H9 (cell line): ENCODE results near the gene DTX3L. TPM values are rescaled to one million over a fixed set of nuclear protein-coding genes. Genes with fewer than 3 reads are reported as not detected.

Source experiments
- DNase-seq: peaks from one replicate; pipeline ENCODE4 v3.0.0-alpha.2; 2017
- H2AFZ ChIP-seq: one replicate; pipeline ENCODE4 v1.6.1; 2013; ENCODE audit warnings: mild to moderate bottlenecking, low read length, control low read depth, moderate library complexity
- H2AK5ac ChIP-seq: 2 replicates; pipeline ENCODE4 v1.6.1; 2013; ENCODE audit warnings: low read length, control low read depth, mixed read lengths; ENCODE audit not compliant: insufficient read length
- H2BK120ac ChIP-seq: one replicate; pipeline ENCODE4 v1.6.1; 2013; ENCODE audit warnings: low read depth, mild to moderate bottlenecking, low read length, control low read depth, inconsistent platforms; ENCODE audit not compliant: poor library complexity, severe bottlenecking
- H2BK12ac ChIP-seq: 2 replicates; pipeline ENCODE4 v1.6.1; 2013; ENCODE audit warnings: low read length, control low read depth, mixed read lengths, low read depth; ENCODE audit not compliant: insufficient read length
- H2BK15ac ChIP-seq: 2 replicates; pipeline ENCODE4 v1.6.1; 2013; ENCODE audit warnings: low read depth, low read length, control low read depth
- H2BK20ac ChIP-seq: one replicate; pipeline ENCODE4 v1.6.1; 2013; ENCODE audit warnings: low read depth, mild to moderate bottlenecking, low read length, control low read depth, inconsistent platforms; ENCODE audit not compliant: poor library complexity, severe bottlenecking
- H2BK5ac ChIP-seq: 2 replicates; pipeline ENCODE4 v1.6.1; 2013; ENCODE audit warnings: low read length, control low read depth, mixed read lengths; ENCODE audit not compliant: insufficient read length
- H3K14ac ChIP-seq: 2 replicates; pipeline ENCODE4 v1.6.1; 2013; ENCODE audit warnings: low read length, control low read depth; ENCODE audit not compliant: insufficient read depth
- H3K18ac ChIP-seq: 2 replicates; pipeline ENCODE4 v1.6.1; 2013; ENCODE audit warnings: low read depth, mild to moderate bottlenecking, mixed read lengths, low read length, control low read depth; ENCODE audit not compliant: insufficient read length
- H3K23ac ChIP-seq: 2 replicates; pipeline ENCODE4 v1.6.1; 2013; ENCODE audit warnings: low read length, control low read depth, mixed read lengths, low read depth; ENCODE audit not compliant: insufficient read length
- H3K23me2 ChIP-seq: 2 replicates; pipeline ENCODE4 v1.6.1; 2013; ENCODE audit warnings: low read depth, mild to moderate bottlenecking, mixed read lengths, low read length, control low read depth; ENCODE audit not compliant: insufficient read length, poor library complexity, severe bottlenecking
- H3K27ac ChIP-seq: 2 replicates; pipeline ENCODE4 v1.5.1; 2013; ENCODE audit warnings: low read length, control low read depth, mixed read lengths, low read depth; ENCODE audit not compliant: insufficient read length
- H3K27me3 ChIP-seq: 2 replicates; pipeline ENCODE4 v1.6.1; 2013; ENCODE audit warnings: low read length, control low read depth, inconsistent platforms; ENCODE audit not compliant: insufficient read depth
- H3K4ac ChIP-seq: 2 replicates; pipeline ENCODE4 v1.6.1; 2013; ENCODE audit warnings: low read depth, mild to moderate bottlenecking, control low read depth, inconsistent platforms, low read length, moderate library complexity
- H3K4me1 ChIP-seq: 2 replicates; pipeline ENCODE4 v1.6.1; 2013; ENCODE audit warnings: low read length, control low read depth, inconsistent platforms; ENCODE audit not compliant: insufficient read depth
- H3K4me2 ChIP-seq: 2 replicates; pipeline ENCODE4 v1.6.1; 2013; ENCODE audit warnings: low read length, control low read depth, mixed read lengths; ENCODE audit not compliant: insufficient read length, insufficient read depth
- H3K56ac ChIP-seq: 2 replicates; pipeline ENCODE4 v1.6.1; 2013; ENCODE audit warnings: low read depth, mild to moderate bottlenecking, mixed read lengths, low read length, control low read depth; ENCODE audit not compliant: insufficient read length
- H3K79me1 ChIP-seq: 2 replicates; pipeline ENCODE4 v1.6.1; 2013; ENCODE audit warnings: low read depth, mild to moderate bottlenecking, moderate library complexity, low read length, control low read depth, inconsistent platforms; ENCODE audit not compliant: insufficient read depth, poor library complexity, severe bottlenecking
- H3K79me2 ChIP-seq: 2 replicates; pipeline ENCODE4 v1.6.1; 2013; ENCODE audit warnings: low read length, control low read depth, inconsistent platforms; ENCODE audit not compliant: insufficient read depth
- H3K9ac ChIP-seq: 2 replicates; pipeline ENCODE4 v1.6.1; 2013; ENCODE audit warnings: low read length, control low read depth, mixed read lengths; ENCODE audit not compliant: insufficient read length; ENCODE audit errors: extremely low read depth
- H3K9me3 ChIP-seq: one replicate; pipeline ENCODE4 v1.6.1; 2013; ENCODE audit warnings: low read depth, low read length, inconsistent platforms; ENCODE audit not compliant: control insufficient read depth
- H3T11ph ChIP-seq: one replicate; pipeline ENCODE4 v1.6.1; 2013; ENCODE audit warnings: mild to moderate bottlenecking, low read length, control low read depth, inconsistent platforms
- H4K20me1 ChIP-seq: one replicate; pipeline ENCODE4 v1.6.1; 2013; ENCODE audit not compliant: control insufficient read depth, insufficient read length, insufficient read depth
- H4K5ac ChIP-seq: 2 replicates; pipeline ENCODE4 v1.6.1; 2013; ENCODE audit warnings: low read depth, mild to moderate bottlenecking, mixed read lengths, low read length, control low read depth; ENCODE audit not compliant: insufficient read length
- H4K8ac ChIP-seq: replicated peaks from 2 replicates; pipeline ENCODE4 v1.6.1; 2013; ENCODE audit warnings: low read length, control low read depth, mixed read lengths, low read depth; ENCODE audit not compliant: insufficient read length
- H4K91ac ChIP-seq: 2 replicates; pipeline ENCODE4 v1.6.1; 2013; ENCODE audit warnings: low read depth, mild to moderate bottlenecking, moderate library complexity, mixed read lengths, low read length, control low read depth; ENCODE audit not compliant: insufficient read length
- H3K27ac Mint-ChIP-seq, 3 experiments: 2 replicates in 2 of 3; 3 replicates in 1 of 3; pipeline ENCODE4 v1.8.0; 2020 to 2021; ENCODE audit warnings: mixed read lengths in 3 of 3, mild to moderate bottlenecking in 1 of 3, moderate library complexity in 1 of 3
- H3K27me3 Mint-ChIP-seq: 2 replicates; pipeline ENCODE4 v1.8.0; 2021; ENCODE audit warnings: low read depth, mild to moderate bottlenecking, moderate library complexity, mixed read lengths
- H3K36me3 Mint-ChIP-seq, 3 experiments: 2 replicates in 2 of 3; 3 replicates in 1 of 3; pipeline ENCODE4 v1.8.0; 2020 to 2021; ENCODE audit warnings: low read depth in 3 of 3, mixed read lengths in 3 of 3; ENCODE audit not compliant: insufficient read depth in 1 of 3
- H3K4me1 Mint-ChIP-seq, 2 experiments: 2 replicates each; pipeline ENCODE4 v1.8.0; 2020; ENCODE audit warnings: mixed read lengths in 2 of 2
- H3K4me3 Mint-ChIP-seq, 2 experiments: 2 replicates in 1 of 2; 3 replicates in 1 of 2; pipeline ENCODE4 v1.8.0; 2020 to 2021; ENCODE audit warnings: mild to moderate bottlenecking in 2 of 2, mixed read lengths in 2 of 2, moderate library complexity in 1 of 2
- H3K9me3 Mint-ChIP-seq, 2 experiments: 2 replicates in 1 of 2; 3 replicates in 1 of 2; pipeline ENCODE4 v1.8.0; 2020; ENCODE audit warnings: mild to moderate bottlenecking in 2 of 2, mixed read lengths in 2 of 2, moderate library complexity in 1 of 2
- WGBS: extraction: QIAGEN DNeasy Blood & Tissue Kit; methylation state at CpG from one replicate; pipeline ENCODE4 v1.1.7; 2013; ENCODE audit warnings: missing lambda C conversion rate, low lambda C conversion rate, mixed read lengths; ENCODE audit not compliant: insufficient read length; ENCODE audit errors: extremely low coverage; 5-methylcytosine and 5-hydroxymethylcytosine counted together
- total RNA-seq: library from RNA; stranded (reverse); gene quantifications from 2 replicates; pipeline ENCODE4 v1.2.1, GENCODE V29; 2021
- TF ChIP-seq, protein P1 (sequence below): fragments of 200-600 bp; sonication (generic); conservative IDR thresholded peaks from 3 replicates; pipeline ENCODE4 v1.8.0; 2021; ENCODE audit warnings: antibody characterized with exemption, mild to moderate bottlenecking

Gene DTX3L
- total RNA-seq, 1 experiment from 2014 or later, result 7.5 TPM

DNA sequence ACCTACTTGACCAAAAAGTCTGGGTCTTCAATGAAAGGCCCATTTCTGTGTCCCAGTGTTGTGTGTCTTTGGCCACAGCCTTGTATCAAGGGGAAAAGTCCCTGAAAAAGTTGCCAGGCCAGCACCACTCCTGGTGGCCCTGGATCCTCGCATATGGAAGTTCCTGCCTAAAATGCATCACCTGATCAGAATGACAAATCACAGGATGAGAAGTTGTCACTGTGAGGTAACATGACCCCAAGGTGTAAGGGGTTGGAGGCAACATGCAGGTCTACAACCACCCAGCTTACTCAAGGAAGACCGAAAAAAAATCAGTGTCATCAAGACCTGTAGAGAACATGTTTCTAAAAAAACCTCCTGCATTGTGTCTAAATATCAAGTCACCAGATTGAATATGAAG, 38.9 kb downstream of the DTX3L start:
- no CpG with 5 or more reads among the region's 2 CpGs for WGBS
- Histone ChIP-seq H2AFZ (no peak overlapping the region), H3K9ac (no peak overlapping the region), H3K79me2 (no peaks in the 10 kb centered on the region), H3K27me3 (no peaks in the 10 kb centered on the region), H4K91ac (no peak overlapping the region), H3K4me1 (no peaks in the 10 kb centered on the region), H3K18ac (no peak overlapping the region), H4K20me1 (no peaks in the 10 kb centered on the region), H4K5ac (no peak overlapping the region), H4K8ac (no peak overlapping the region), H2BK15ac (no peak overlapping the region), H3K56ac (no peak overlapping the region), H3T11ph (no peak overlapping the region), H2BK120ac (no peak overlapping the region), H2BK5ac (no peak overlapping the region), H3K9me3 (no peaks in the 10 kb centered on the region), H3K4me2 (no peak overlapping the region), H3K23me2 (no peaks in the 10 kb centered on the region), H3K27ac (no peak overlapping the region), H3K23ac (no peak overlapping the region), H3K14ac (no peak overlapping the region), H3K79me1 (no peaks in the 10 kb centered on the region), H2AK5ac (no peak overlapping the region), H2BK12ac (no peak overlapping the region), H2BK20ac (no peak overlapping the region), H3K4ac (no peak overlapping the region)
- Mint-ChIP-seq H3K4me1 (peaks cover 0 to 8% of the 10 kb centered on the region in 2 experiments; a peak in 2 of 4 replicates), H3K27ac (no peak overlapping the region; a peak in 1 of 7 replicates), H3K36me3 (no peaks in the 10 kb centered on the region; a peak in 1 of 7 replicates), H3K27me3 (no peaks in the 10 kb centered on the region), H3K9me3 (no peaks in the 10 kb centered on the region), H3K4me3 (no peak overlapping the region)
- TF ChIP-seq, protein P1, sequence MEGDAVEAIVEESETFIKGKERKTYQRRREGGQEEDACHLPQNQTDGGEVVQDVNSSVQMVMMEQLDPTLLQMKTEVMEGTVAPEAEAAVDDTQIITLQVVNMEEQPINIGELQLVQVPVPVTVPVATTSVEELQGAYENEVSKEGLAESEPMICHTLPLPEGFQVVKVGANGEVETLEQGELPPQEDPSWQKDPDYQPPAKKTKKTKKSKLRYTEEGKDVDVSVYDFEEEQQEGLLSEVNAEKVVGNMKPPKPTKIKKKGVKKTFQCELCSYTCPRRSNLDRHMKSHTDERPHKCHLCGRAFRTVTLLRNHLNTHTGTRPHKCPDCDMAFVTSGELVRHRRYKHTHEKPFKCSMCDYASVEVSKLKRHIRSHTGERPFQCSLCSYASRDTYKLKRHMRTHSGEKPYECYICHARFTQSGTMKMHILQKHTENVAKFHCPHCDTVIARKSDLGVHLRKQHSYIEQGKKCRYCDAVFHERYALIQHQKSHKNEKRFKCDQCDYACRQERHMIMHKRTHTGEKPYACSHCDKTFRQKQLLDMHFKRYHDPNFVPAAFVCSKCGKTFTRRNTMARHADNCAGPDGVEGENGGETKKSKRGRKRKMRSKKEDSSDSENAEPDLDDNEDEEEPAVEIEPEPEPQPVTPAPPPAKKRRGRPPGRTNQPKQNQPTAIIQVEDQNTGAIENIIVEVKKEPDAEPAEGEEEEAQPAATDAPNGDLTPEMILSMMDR, result no peak
- DNase-seq, result no peak
